ENCODE measurements around the gene ST3GAL5.
"Not testable (repeated sequence)": the region's sequence is repeated elsewhere in the genome, so short reads cannot be mapped to it uniquely, and the experiment has no call there.

The ST3GAL5 gene

DNA sequence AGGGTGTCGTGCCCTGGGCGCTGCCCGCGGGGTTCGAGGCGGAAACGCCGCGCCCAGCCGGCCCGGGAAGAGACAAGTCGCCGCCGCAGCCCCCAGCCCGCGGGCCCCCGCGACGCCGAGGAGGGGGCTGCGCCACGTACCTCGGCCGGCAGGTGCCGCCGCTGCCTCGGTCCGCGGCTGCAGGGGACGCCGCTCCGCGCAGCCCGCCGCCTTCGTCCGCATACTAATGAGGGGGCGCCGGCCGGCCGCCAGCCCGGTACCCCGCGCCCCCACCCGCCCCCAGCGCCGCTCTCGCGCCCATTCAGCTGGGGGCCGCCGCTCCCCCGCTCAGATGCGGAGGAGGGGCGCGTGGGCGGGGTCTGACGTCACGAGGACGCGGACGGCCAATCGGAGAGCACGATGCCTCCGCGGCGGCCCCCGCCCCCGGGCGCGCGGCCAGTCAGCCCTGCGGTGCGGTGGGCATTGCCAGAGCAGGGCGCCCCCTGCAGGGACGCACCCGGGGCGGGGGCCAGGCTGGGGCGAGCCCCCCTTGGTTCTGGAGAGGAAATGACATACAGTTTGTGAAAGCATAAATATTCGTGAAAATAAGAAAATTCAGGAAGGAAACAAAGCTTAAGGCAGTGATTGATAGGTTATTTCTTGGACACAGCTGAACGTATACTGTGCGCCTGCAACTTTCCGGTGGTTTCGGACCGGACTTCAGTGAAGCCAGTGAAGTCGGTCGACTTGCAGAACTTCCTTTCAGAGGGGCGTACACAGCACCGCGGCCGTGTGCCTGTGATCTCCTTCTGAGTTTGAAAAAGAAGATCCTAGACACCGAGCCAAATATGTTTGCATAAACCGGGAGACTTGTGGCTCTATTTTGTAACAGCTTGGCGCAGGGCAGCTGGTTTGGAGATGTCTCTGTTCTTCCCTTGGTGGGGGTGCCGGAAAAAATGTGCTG, at the start of gene ST3GAL5:
Gene ST3GAL5, minus strand, starts transcription at position 307 of the 943 bp plus-strand sequence. Its CDS starts 85 bp downstream, at position 222.
- DNase-seq (ENCODE audit: low read depth, low spot score), result peak; percentile 86

DNA sequence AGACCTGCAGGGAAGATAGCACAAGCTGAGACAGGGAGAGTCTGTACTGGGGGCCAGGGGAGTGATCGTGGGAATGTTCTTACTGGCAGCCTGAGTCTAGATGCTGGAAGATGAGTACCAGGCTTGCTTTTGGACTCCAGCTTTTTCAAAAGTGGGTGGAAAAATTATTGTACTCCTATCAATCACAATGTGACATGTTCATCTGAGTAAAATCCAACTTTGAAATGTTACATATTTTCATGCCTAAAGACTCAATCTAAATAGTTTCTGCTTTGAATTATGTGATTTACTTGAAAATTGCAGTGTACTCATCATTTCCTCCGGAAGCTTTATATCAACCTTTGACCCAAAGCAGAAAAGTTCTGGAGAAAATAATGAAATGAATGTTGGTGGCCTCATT, 49.7 kb upstream of the ST3GAL5 start:
- DNase-seq (ENCODE audit: low read depth, low spot score), result no peak

DNA sequence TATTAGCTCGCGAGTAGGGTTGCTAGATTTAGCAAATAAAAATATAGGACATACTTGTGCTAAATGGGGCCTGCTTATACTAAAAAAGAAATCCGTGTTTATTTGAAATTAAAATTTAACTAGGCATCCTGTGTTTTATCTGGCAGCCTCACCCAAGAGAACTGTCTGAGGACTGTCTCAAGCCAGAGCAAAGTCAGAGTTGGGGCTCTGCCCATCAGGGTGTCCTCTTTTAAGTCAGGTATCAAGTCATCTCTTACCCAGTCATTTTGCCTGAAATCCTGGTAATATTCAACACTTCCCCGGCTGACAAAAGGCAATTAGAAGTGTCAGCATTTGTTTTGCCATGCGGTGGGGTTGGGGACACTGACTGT, 48.3 kb upstream of the ST3GAL5 start:
- DNase-seq (ENCODE audit: low read depth, low spot score), result no peak

DNA sequence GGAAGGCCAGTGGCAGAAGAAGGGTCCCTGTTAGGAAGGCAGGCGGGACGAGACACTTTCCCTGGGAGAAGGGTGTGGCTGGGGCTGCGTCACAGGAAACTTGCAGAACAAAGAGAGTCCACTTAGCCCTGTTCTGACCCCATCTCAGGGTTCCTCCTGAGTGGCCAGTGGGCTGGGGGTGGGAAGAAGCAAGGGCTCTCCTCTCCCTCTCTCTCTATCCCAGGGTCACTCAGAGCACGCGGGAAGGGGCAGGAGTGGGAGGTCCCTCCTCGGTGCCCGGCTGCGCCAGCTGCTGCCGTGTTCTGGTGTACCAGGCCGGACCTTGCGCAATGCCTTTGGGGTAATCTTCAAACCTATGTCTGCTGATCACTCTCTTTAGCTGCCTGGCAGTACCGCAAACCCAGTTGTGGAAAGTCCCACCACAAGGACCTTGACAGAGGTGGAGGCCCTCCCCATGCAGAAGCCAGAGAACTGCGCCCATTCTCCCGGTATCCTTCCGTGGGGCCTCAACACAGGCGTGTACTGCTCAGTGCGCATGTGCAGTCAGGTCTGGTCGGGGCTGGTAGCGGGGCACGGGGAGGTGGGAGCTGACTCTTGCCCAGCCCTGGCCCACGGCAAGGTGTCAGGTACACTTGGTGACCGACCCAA, 47.8 kb upstream of the ST3GAL5 start:
- no peak for DNase-seq (ENCODE audit: low read depth, low spot score)

DNA sequence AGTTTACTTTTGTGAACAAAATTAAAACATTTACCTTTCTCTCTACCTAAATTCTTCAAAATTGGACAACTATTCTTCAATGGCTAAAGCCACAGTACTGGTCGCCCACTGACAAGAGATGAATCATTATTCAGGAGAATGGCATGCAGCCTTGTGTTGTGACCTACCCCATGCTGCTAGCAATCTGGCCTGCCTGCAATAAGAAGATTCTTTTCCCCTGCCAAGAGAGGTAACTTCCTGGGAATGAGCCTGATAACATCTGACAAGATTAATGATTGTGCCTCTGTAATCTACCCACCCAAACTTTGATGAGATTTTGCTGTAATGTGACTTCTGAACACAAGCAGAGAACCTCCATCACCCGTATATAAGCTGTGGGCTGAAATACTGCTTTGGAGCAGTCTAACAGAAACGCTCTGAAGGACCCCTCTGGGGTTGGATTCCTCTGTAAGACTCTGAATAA, 47.0 kb upstream of the ST3GAL5 start:
- DNase-seq (ENCODE audit: low read depth, low spot score), result no peak

DNA sequence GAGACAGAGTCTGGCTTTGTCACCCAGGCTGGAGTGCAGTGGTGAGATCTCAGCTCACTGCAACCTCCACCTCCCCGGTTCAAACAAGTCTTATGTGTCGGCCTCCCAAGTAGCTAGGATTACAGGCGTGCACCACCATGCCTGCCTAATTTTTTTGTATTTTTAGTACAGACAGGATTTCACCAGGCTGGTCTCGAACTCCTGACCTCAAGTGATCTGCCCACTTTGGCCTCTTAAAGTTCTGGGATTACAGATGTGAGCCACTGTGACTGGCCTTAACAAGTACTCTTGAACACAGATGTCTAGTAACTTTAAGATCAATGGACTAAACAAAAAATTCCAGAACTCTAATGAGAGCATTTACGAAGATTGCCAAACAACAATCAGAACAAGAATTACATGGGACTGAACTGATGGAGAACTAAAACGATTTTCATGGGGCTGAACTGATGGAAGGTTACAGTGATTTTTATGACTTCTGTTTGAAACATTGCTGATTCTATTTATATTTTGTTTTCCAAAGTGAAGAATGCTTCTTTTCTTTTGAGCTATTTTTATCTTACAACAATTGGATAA, 46.5 kb upstream of the ST3GAL5 start:
- no peak for DNase-seq (ENCODE audit: low read depth, low spot score)

DNA sequence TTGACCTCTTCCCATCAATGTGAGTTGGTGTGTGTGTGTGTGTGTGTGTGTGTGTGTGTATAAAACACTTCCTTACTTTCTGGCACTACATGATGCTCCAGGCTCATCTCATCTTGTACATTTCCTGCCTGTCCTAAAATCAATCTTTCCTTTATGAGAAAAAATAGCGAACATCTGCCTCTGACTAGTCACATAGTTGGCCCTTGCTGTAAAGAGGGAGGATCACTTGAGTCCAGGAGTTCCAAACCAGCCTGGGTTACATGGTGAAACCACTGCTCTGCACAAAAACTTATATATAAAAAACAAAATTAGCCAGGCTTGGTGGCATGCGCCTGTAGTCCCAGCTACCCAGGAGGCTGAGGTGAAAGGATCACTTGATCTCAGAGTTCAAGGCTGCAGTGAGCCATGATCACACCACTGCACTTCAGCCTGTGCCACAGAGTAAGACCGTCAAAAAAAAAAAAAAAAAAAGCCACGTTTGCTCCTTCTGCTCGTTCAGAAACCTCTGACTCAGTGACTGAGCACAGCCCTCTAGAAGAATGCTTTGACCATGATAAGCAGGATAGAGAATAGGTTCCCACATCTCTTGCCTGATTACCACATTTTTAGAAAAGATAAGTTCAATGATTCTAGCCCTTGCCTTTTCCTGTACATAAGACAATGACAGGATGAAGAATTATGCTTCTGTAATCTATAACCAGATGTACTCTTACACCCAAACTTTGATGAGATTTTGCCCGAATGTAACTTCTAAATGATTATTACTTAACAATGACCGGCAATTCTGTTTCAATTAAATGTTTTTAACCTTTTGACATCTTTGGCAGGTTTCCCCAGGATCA, 45.2 kb upstream of the ST3GAL5 start:
- no peak for DNase-seq (ENCODE audit: low read depth, low spot score)

DNA sequence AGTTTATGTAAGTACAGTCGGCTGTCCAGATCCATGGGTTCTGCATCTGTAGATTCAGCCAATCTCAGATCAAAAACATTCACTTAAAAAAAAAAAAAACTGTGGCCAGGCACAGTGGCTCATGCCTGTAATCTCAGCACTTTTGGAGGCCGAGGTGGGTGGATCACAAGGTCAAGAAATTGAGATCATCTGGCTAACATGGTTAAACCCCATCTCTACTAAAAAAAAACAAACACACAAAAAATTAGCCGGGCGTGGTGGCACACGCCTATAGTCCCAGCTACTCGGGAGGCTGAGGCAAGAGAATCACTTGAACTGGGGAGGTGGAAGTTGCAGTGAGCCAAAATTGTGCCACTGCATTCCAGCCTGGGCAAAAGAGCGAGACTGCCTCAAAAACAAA, 42.4 kb upstream of the ST3GAL5 start:
- DNase-seq (ENCODE audit: low read depth, low spot score), result not testable (repeated sequence)

DNA sequence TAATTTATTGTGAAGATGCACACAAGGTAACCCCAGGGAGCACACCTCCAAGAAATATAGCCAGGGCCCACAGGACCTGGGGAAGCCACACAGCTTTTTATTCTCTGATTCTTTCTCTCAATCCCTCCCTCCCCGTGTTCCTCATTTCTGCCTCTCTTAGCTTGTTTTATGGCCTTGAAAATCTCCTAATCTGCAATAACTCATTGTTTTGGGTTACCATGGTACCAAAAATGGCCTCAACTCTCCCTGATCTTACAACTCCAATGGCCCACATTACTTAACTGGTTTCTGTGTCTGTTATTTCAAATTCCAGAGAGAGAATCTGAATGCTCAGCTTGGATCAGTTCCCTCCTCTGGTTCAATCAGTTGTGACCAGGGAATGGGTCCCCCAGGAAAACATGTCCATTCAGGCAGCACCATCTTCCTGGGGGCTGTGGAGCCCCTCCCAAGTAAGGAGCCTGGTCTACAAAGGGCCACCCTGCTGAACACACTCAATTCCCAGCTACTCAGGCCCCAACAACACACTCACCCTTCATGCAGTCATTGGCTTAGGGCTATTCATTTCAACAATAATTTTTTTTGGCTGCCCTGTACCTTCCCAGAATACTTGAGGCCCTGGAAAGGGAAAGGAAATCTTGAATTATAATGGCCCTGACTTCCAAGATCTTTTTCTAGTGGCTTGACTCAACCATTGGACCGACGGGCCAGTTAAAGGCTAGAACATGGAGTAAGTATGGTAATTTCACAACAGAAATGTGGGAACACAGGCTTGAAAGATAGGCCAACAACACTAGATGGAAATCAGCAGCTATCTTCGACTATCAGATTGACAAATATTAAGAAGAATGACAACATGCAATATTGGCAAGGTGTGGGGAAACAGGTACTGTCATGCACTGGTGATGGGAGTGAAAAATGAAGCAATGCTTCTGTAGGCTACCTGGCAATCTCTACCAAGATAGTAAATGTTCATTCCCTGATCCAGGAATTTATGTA, 41.6 kb upstream of the ST3GAL5 start:
- DNase-seq (ENCODE audit: low read depth, low spot score), result no peak

DNA sequence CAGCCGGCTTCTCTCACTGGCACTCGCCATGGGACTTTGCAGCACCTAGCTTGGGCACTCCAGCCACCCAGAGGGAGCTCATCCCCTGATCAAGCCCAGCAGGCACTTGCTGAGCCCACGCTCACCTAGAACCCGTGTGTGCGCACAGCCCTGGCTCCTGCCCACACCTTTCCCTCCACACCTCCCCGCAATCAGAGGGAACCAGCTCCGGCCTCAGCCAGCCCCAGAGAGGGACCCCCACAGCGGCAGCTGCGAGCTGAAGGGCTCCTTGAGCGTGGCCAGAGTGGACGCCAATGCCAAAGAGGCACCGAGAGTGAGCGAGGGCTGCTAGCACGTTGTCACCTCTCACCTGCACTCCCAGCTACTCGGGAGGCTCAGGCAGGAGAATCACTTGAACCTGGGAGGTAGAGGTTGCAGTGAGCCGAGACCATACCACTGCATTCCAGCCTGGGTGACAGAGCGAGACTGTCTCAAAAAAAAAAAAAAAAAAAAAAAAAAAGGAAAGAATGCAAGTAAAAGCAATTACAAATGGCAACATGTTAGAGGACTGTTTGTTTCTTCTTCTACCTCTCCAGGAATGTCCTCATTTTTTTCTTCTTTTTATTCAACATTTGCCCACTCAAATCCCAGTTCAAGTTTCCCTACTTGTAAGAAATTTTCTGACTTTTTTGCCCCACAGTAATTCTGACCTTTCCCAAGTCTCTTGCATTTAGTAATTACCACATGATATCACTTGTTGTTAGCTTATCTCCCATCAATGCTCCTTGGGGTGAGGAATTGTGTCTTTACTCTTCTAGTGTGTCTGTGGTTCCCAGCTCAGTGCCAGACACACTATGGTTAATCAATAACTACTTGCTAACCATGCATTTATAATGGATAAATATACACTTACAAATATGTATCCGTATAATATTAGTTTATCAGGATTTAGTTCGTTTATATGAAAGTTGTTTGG, 40.6 kb upstream of the ST3GAL5 start:
- DNase-seq (ENCODE audit: low read depth, low spot score), result no peak

DNA sequence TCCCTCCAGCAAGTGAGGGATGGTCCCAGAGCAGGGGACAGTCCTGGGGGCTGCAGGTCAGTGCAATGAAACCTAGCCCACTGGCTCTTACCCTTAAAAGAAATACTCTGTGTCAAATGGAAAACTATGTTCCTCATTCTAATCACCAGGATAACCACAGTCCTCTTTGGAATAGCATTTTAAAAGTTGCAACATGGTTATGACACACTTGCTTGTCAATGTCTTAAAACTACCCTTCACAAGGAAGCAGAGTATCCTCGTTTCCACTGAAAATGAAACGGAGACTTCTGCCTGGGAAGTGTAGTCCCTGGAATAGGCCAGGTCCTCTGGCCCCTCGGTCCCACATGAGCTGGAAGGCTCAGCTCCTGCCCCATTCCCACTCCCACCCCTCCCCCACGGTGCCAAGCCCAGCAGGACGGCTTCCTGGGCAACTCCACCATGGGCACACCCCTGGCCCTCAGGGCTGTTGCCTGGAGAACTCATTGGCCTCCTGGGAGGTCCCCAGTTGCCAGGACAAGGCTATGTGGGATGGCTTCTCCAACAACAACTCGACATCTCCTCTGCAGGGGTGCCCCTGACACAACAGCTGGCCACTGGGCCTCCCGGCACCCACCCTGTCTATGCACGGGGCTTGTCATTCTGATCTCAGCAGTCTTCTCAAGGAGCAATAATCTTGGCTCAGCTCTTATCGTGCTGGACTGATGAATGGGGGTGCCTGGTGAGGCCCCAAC, 38.3 kb upstream of the ST3GAL5 start:
- DNase-seq (ENCODE audit: low read depth, low spot score), result no peak

DNA sequence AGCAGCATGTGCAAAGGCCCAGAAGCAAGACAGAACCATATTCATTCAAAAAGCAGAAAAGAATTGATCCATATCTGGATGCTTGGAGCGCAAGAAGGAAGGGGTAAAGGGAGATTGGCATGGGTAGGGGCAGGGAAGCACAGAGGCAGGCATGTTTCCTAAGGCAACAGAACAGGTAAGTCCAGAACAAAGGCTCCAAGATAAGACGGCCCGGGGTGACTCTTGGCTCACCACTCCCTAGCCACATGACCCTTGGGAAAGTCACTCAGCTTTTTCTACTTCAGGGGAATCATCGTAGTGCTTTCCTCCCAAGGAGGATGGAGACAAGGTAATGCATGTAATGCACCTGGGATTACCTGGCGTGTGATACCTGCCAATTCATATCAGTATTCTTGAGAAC, 37.7 kb upstream of the ST3GAL5 start:
- no peak for DNase-seq (ENCODE audit: low read depth, low spot score)

DNA sequence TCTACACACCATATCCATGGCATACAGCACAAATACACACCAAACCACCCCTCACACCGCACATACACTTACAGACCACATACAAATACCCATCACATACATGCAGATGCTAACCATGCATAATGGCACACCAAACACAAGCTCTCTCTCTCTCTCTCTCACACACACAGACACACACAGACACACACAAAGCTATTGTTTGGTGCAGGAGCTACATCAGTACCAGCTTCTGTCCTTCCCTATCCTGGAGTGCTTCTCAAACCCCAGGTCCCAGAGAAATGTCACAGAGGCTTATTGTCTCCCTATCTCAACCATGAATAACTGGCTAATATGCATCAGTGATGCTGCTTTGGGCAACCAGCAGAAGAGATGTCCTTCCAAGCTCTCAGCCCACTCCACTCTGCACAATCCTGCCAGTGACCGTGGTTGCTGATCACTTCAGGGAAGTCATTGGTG, 36.5 kb upstream of the ST3GAL5 start:
- no peak for DNase-seq (ENCODE audit: low read depth, low spot score)

DNA sequence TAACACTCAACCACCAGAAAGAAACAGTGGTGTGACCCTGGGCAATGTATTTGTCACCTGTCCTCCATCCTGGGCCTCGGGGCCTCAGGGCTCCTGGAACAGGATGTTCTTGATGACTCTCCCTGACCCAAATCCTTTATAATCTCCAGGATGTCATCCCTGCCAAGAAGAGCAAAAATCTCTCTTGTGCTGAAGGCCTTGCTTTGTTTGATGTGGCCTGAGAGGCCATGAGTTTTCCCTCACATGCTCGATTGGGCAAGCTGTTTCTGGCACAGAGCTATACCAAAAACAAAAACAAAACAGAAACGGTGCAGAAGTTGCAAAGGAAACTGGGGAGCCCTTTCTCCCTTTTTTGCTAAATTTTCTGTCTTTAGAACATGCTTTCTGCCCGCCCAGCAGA, 35.7 kb upstream of the ST3GAL5 start:
- no peak for DNase-seq (ENCODE audit: low read depth, low spot score)

DNA sequence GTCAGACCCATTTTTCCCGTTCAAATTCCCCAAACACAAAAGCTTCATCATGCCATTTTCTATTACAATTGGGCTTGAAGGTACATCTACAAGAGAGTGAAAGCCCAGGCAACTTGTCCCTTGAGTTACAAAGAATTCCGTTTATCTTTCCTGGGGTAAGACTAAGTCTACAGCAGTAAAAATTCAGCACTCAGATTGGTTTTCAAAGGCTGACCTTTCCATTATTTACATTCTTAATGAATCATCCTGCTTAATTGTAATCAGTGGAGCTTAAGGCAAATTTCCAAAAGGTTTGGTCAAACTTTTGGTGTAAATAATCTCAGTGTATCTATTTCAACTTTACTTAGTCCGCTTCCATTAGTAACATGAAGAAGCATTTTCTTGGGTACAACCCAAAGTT, 33.4 kb upstream of the ST3GAL5 start:
- no peak for DNase-seq (ENCODE audit: low read depth, low spot score)

DNA sequence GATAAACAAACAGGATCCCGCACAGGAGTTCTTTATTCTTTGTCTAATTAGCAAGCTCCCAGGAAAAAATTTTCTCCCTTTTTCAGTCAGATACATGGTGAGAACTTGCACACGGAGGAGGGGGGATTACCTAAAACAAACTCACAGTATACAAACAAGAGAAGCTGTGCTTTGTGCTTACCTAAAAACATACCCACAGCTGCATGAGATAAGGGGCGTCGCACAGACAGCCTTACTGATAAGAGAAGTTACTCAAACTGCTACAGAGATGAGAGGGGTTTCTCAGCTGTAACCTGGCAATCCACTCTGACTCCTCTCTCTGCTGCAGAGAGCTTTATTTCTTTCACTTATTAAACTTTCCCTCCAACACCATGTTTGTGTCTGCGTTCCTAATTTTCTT, 32.9 kb upstream of the ST3GAL5 start:
- no peak for DNase-seq (ENCODE audit: low read depth, low spot score)

DNA sequence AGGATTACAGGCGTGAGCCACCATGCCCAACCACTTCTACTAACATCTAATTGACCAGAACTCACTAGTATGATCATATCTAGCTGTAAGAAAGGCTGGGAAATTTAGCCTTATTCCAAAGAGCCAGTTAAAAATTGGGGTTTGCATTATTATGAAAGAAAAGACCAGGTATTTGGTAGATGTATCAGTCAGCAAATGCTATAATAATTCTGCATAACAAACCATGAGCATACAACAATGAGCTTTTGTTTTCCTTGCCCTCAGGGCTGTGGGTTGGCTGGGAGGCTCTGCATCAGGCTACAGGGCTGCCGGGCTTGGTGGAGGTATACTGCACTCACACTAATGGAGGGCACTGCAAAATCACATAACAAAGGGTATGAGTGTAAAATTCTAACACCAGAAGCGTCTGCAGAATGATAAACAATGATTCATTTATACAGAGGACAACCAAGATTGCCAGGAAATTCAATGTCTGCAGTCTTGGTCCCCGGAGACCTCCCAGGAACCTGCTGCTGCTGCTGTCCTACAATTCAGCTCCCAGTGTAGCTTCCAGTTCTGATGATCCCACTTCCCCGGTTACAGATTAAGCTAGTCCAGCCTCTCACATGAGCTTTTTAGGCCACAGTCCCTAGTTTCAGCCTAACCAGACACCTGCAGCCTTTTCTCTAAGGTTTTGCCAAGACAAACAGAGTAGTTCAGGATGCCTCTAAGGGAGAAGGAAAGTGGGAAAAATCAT, 32.2 kb upstream of the ST3GAL5 start:
- no peak for DNase-seq (ENCODE audit: low read depth, low spot score)

Data from activated naive CD8-positive, alpha-beta T cell treated with anti-CD3 and anti-CD28 coated beads, Interleukin-2, amount 50 U/mL, for 16 hours (primary cell).